Hepatocyte (in vitro differentiated cells): ENCODE data around the gene NKX2-1.

Experiments used
- EZH2 ChIP-seq: fragments of 200-600 bp; sonication (generic); IDR thresholded peaks from 2 replicates; pipeline ENCODE4 v1.6.1; 2016; ENCODE audit warnings: antibody characterized with exemption, mild to moderate bottlenecking, borderline replicate concordance
- EZH2phosphoT487 ChIP-seq: fragments of 200-600 bp; sonication (generic); IDR thresholded peaks from one replicate; pipeline ENCODE4 v1.6.1; 2018; ENCODE audit warnings: antibody characterized with exemption, mild to moderate bottlenecking, low read depth, moderate library complexity; ENCODE audit not compliant: unreplicated experiment, severe bottlenecking
- TF ChIP-seq, protein P1 (sequence below): fragments of 200-600 bp; sonication (generic); IDR thresholded peaks from 2 replicates; pipeline ENCODE4 v1.5.1; 2016; ENCODE audit warnings: antibody characterized with exemption, mild to moderate bottlenecking; ENCODE audit not compliant: poor library complexity

DNA sequence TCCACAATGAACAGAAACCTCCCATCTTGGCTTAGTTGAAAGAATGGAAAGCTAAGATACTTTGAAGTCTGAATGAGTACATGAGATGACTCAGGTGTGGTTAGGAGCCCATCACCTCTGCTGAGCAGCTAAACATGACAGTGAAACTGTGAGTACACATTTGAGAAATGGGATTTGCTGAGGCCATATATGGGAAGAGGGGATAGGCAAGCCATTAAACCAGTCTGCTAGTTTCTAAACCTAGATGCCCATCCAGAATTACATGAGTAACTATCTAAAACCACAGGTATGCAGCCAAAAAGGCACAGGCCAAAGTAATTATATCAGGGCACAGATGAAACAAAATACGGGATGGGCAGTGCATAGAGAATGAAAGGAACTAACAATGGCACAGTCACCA is 41.2 kb downstream of the NKX2-1 start:
- TF ChIP-seq EZH2 (no peak), EZH2phosphoT487 (no peak)
- TF ChIP-seq, protein P1, sequence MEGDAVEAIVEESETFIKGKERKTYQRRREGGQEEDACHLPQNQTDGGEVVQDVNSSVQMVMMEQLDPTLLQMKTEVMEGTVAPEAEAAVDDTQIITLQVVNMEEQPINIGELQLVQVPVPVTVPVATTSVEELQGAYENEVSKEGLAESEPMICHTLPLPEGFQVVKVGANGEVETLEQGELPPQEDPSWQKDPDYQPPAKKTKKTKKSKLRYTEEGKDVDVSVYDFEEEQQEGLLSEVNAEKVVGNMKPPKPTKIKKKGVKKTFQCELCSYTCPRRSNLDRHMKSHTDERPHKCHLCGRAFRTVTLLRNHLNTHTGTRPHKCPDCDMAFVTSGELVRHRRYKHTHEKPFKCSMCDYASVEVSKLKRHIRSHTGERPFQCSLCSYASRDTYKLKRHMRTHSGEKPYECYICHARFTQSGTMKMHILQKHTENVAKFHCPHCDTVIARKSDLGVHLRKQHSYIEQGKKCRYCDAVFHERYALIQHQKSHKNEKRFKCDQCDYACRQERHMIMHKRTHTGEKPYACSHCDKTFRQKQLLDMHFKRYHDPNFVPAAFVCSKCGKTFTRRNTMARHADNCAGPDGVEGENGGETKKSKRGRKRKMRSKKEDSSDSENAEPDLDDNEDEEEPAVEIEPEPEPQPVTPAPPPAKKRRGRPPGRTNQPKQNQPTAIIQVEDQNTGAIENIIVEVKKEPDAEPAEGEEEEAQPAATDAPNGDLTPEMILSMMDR, result no peak
